Lower lobe of right lung (tissue), 2 donors: ENCODE measurements around the gene TBCK. TPM values are rescaled to one million over a fixed set of nuclear protein-coding genes. Genes with fewer than 3 reads are reported as not detected.

Experiments
- ATAC-seq, 2 donors: fragments of 200-7000 bp; cut with Tn5 transposase; one replicate each; pipeline ENCODE4 v1.9.1; 2020 to 2022; ENCODE audit warnings: mild to moderate bottlenecking in 2 of 2, moderate library complexity in 2 of 2
- DNase-seq: peaks from one replicate; pipeline ENCODE4 v3.0.0-alpha.2; 2020
- H3K27ac ChIP-seq: fragments of 200-600 bp; one replicate; pipeline ENCODE4 v1.8.0; 2022
- H3K27me3 ChIP-seq: fragments of 200-600 bp; one replicate; pipeline ENCODE4 v1.8.0; 2022; ENCODE audit warnings: low read depth
- H3K36me3 ChIP-seq: fragments of 200-600 bp; one replicate; pipeline ENCODE4 v1.8.0; 2022; ENCODE audit warnings: mild to moderate bottlenecking
- H3K4me1 ChIP-seq: fragments of 200-600 bp; one replicate; pipeline ENCODE4 v1.8.0; 2022
- H3K4me3 ChIP-seq: fragments of 200-600 bp; one replicate; pipeline ENCODE4 v1.8.0; 2022; ENCODE audit warnings: mild to moderate bottlenecking
- H3K9me3 ChIP-seq: fragments of 200-600 bp; one replicate; pipeline ENCODE4 v1.8.0; 2022
- CTCF ChIP-seq: fragments of 200-600 bp; IDR thresholded peaks from one replicate; pipeline ENCODE4 v1.8.0; 2022; ENCODE audit warnings: antibody characterized with exemption, mild to moderate bottlenecking
- intact Hi-C: fragments of 100-400 bp; cut with DNase I; formaldehyde crosslinking; loops from one replicate; pipeline ENCODE4 v1.11.0; 2022
- total RNA-seq: library from RNA; stranded (reverse); fragmentation: NEBNext Ultra II Directional; extraction: Animal tissue kit (Norgen Biotek cat#: 25700); gene quantifications from one replicate; pipeline ENCODE4 v1.2.1, GENCODE V29; 2021
- donor health status: DM: no; HTN: yes; CAD: no; lungs with severe emphysema.

TBCK gene
- total RNA-seq, 1 donor from 2014 or later: 45.7 TPM

GRCh38 chr4:106273831-106274230, 42.2 kb downstream of the TBCK start:
- H3K4me3 ChIP-seq: no peak overlapping the region
- no peaks in the 10 kb centered on the region for H3K27me3 ChIP-seq
- intact Hi-C loops: no loop called here
- H3K9me3 ChIP-seq: no peaks in the 10 kb centered on the region
- H3K36me3 ChIP-seq: no peaks in the 10 kb centered on the region
- TF ChIP-seq CTCF: no peak
- DNase-seq (no peak), ATAC-seq (no peak)
- no peak overlapping the region for H3K27ac ChIP-seq
- peaks cover 7% of the 10 kb centered on the region for H3K4me1 ChIP-seq

- intact Hi-C loops: no loop called here
- Histone ChIP-seq H3K9me3 (no peaks in the 10 kb centered on the region), H3K27ac (no peak overlapping the region), H3K4me1 (peaks cover 7% of the 10 kb centered on the region), H3K27me3 (no peaks in the 10 kb centered on the region), H3K36me3 (no peaks in the 10 kb centered on the region), H3K4me3 (no peak overlapping the region)
- no peak for DNase-seq
- no peak for ATAC-seq
- no peak for TF ChIP-seq CTCF
Measured at GRCh38 chr4:106270736-106271135, 45.3 kb downstream of the TBCK start.

GRCh38 chr4:106269711-106270110, 46.3 kb downstream of the TBCK start:
- TF ChIP-seq CTCF: no peak
- Histone ChIP-seq H3K27me3 (no peaks in the 10 kb centered on the region), H3K4me3 (no peak overlapping the region), H3K9me3 (no peaks in the 10 kb centered on the region), H3K4me1 (peaks cover 7% of the 10 kb centered on the region), H3K27ac (no peak overlapping the region), H3K36me3 (no peaks in the 10 kb centered on the region)
- DNase-seq (no peak), ATAC-seq (no peak)
- intact Hi-C loops: no loop called here

- Histone ChIP-seq H3K36me3 (no peaks in the 10 kb centered on the region), H3K27ac (no peak overlapping the region), H3K4me1 (peaks cover 7% of the 10 kb centered on the region), H3K4me3 (no peak overlapping the region), H3K9me3 (no peaks in the 10 kb centered on the region), H3K27me3 (no peaks in the 10 kb centered on the region)
- ATAC-seq: no peak
- intact Hi-C loops: no loop called here
- TF ChIP-seq CTCF: no peak
- no peak for DNase-seq
Measured at GRCh38 chr4:106268786-106269185, 47.2 kb downstream of the TBCK start.

- DNase-seq: no peak
- no peaks in the 10 kb centered on the region for H3K36me3 ChIP-seq
- no peaks in the 10 kb centered on the region for H3K27me3 ChIP-seq
- ATAC-seq: no peak
- no peak overlapping the region for H3K27ac ChIP-seq
- TF ChIP-seq CTCF: peak; percentile 28
- no peak overlapping the region for H3K4me3 ChIP-seq
- intact Hi-C loops: no loop called here
- H3K4me1 ChIP-seq: peaks cover 7% of the 10 kb centered on the region
- H3K9me3 ChIP-seq: no peaks in the 10 kb centered on the region
Measured at GRCh38 chr4:106266201-106266600, 49.8 kb downstream of the TBCK start.

GRCh38 chr4:106264331-106264728, 51.7 kb downstream of the TBCK start:
- TF ChIP-seq CTCF: no peak
- ATAC-seq (no peak), DNase-seq (no peak)
- Histone ChIP-seq H3K27ac (no peak overlapping the region), H3K27me3 (no peaks in the 10 kb centered on the region), H3K9me3 (no peaks in the 10 kb centered on the region), H3K4me1 (no peaks in the 10 kb centered on the region), H3K36me3 (no peaks in the 10 kb centered on the region), H3K4me3 (no peak overlapping the region)
- intact Hi-C loops: no loop called here
